OCI-LY3 (cell line): ENCODE results near the gene LEMD2.

Experiments
- CTCF ChIP-seq: fragments of 200-600, 300-600 bp; sonication (generic); IDR thresholded peaks from 2 replicates; pipeline ENCODE4 v1.5.1; 2014; ENCODE audit warnings: antibody characterized with exemption, low read length, low read depth
- EZH2phosphoT487 ChIP-seq: fragments of 200-600 bp; shearing (Covaris generic); IDR thresholded peaks from 2 replicates; pipeline ENCODE4 v1.6.1; 2018; ENCODE audit warnings: antibody characterized with exemption, mixed run types, low read depth

GRCh38 chr6:33750244-33750991 lies 38.5 kb downstream of the LEMD2 start:
- TF ChIP-seq CTCF (no peak), EZH2phosphoT487 (no peak)
